Measurements from ENCODE around the gene NRBP1.

DNA sequence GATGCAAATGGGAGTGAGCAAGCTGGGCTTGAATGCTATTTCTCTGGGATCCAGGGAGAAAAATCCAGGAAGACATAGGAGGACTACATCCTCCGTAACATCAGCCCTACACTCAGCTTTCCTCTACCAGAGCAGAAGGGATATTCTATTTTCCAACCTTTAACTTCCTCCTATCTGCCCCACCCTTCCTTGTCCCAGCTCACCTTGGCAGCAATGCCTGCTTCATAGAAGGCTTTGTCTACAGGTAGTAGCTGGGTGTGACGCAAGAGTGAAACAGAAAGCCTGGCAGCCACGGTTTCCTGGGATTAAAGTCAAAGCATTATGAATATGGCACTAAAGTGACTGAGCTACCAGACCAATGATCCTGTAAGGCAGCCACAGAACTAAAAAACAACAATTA lies 17.6 kb downstream of the NRBP1 start:
- TF ChIP-seq, protein P1, sequence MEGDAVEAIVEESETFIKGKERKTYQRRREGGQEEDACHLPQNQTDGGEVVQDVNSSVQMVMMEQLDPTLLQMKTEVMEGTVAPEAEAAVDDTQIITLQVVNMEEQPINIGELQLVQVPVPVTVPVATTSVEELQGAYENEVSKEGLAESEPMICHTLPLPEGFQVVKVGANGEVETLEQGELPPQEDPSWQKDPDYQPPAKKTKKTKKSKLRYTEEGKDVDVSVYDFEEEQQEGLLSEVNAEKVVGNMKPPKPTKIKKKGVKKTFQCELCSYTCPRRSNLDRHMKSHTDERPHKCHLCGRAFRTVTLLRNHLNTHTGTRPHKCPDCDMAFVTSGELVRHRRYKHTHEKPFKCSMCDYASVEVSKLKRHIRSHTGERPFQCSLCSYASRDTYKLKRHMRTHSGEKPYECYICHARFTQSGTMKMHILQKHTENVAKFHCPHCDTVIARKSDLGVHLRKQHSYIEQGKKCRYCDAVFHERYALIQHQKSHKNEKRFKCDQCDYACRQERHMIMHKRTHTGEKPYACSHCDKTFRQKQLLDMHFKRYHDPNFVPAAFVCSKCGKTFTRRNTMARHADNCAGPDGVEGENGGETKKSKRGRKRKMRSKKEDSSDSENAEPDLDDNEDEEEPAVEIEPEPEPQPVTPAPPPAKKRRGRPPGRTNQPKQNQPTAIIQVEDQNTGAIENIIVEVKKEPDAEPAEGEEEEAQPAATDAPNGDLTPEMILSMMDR (IDR thresholded peaks at IDR 0.05) = no peak
- no peak for TF ChIP-seq POLR2A (IDR thresholded peaks at IDR 0.05)
- no peak for TF ChIP-seq EP300 (IDR thresholded peaks at IDR 0.05)

Data from stomach (tissue), 4 donors.